Transverse colon (tissue), 4 donors: ENCODE measurements around the gene DNAJC18.
"Not testable (repeated sequence)": the region's sequence is repeated elsewhere in the genome, so short reads cannot be mapped to it uniquely, and the experiment has no call there.

Source experiments
- CTCF ChIP-seq, 5 experiments: fragments of 200-600 bp in 3 of 5; fragments of 450-650 bp in 2 of 5; sonication (generic) in 3 of 5; IDR thresholded peaks; 1 replicate in 2 of 5; 2 replicates in 3 of 5; pipeline ENCODE4 v1.5.1; 2016 to 2017; ENCODE audit warnings: antibody characterized with exemption in 5 of 5, inconsistent platforms in 3 of 5, mild to moderate bottlenecking in 2 of 5, moderate library complexity in 1 of 5
- EP300 ChIP-seq: sonication (generic); formaldehyde crosslinking; IDR thresholded peaks from one replicate; pipeline ENCODE4 v1.6.1; 2017; ENCODE audit warnings: antibody characterized with exemption, low read depth
- POLR2A ChIP-seq: fragments of 450-650 bp; IDR thresholded peaks from one replicate; pipeline ENCODE4 v1.6.1; 2016; ENCODE audit warnings: antibody characterized with exemption, mild to moderate bottlenecking, moderate library complexity
- POLR2AphosphoS5 ChIP-seq, 3 donors: sonication (generic); formaldehyde crosslinking; IDR thresholded peaks; one replicate each; pipeline ENCODE4 v1.6.1; 2016; ENCODE audit warnings: antibody characterized with exemption in 3 of 3

- TF ChIP-seq CTCF (IDR thresholded peaks at IDR 0.05); POLR2AphosphoS5 (IDR thresholded peaks at IDR 0.05); POLR2A; EP300: not testable (repeated sequence)
Observed at GRCh38 chr5:139386956-139387355, 52.4 kb downstream of the DNAJC18 start.
